ENCODE results near the gene CTNNA3.

GRCh38 chr10:66189271-66189670 lies 1506.7 kb downstream of the CTNNA3 start:
- TF ChIP-seq POLR2A (IDR thresholded peaks at IDR 0.05), result no peak
- no peak for TF ChIP-seq CTCF (IDR thresholded peaks at IDR 0.05)

Measured in lower leg skin (tissue), 3 donors.